Right lobe of liver (tissue), 6 donors: ENCODE measurements around the gene POLR1B. TPM values are rescaled to one million over a fixed set of nuclear protein-coding genes. Genes with fewer than 3 reads are reported as not detected.

Experiments used
- ATAC-seq, 4 donors: fragments of 200-7000 bp; cut with Tn5 transposase; one replicate each; pipeline ENCODE4 v1.9.1; 2020; ENCODE audit warnings: mild to moderate bottlenecking in 4 of 4, moderate library complexity in 4 of 4
- DNase-seq, 3 donors: peaks; one replicate each; pipeline ENCODE4 v3.0.0-alpha.2; 2020
- H3K27ac ChIP-seq, 3 donors: fragments of 200-600 bp; one replicate each; pipeline ENCODE4 v1.8.0; 2022
- H3K27me3 ChIP-seq, 2 donors: fragments of 200-600 bp; one replicate each; pipeline ENCODE4 v1.8.0; 2022
- H3K36me3 ChIP-seq, 4 donors: fragments of 200-600 bp; sonication (generic) in 1 of 4; one replicate each; pipeline versions ENCODE4 v1.5.1 to v1.8.0; 2017 to 2022; ENCODE audit warnings: control low read depth in 1 of 4
- H3K4me1 ChIP-seq, 4 donors: fragments of 200-600 bp; sonication (generic) in 1 of 4; one replicate each; pipeline versions ENCODE4 v1.5.1 to v1.8.0; 2017 to 2022; ENCODE audit warnings: control low read depth in 1 of 4
- H3K4me3 ChIP-seq, 3 donors: fragments of 200-600 bp; one replicate each; pipeline ENCODE4 v1.8.0; 2022
- H3K9me3 ChIP-seq, 4 donors: fragments of 200-600 bp; sonication (generic) in 1 of 4; one replicate each; pipeline versions ENCODE4 v1.5.1 to v1.8.0; 2017 to 2022; ENCODE audit warnings: control low read depth in 1 of 4
- POLR2A ChIP-seq: fragments of 450-650 bp; IDR thresholded peaks from one replicate; pipeline ENCODE4 v1.6.1; 2017; ENCODE audit warnings: antibody characterized with exemption, mild to moderate bottlenecking
- WGBS: methylation state at CpG from one replicate; pipeline ENCODE4 v1.1.6; 2018; ENCODE audit warnings: low coverage, low lambda C conversion rate; ENCODE audit not compliant: insufficient coverage; ENCODE audit errors: missing lambda C conversion rate; 5-methylcytosine and 5-hydroxymethylcytosine counted together
- intact Hi-C, 2 donors: fragments of 100-400 bp; cut with DNase I; formaldehyde crosslinking; loops; one replicate each; pipeline versions ENCODE4 v1.11.2 to v1.14.1; 2022
- total RNA-seq, 6 experiments: library from RNA; depleted of rRNA in 2 of 6; stranded (reverse); fragments of >200 nt in 2 of 6; fragmentation: NEBNext Ultra II Directional in 3 of 6; extraction: Animal tissue kit (Norgen Biotek cat#: 25700) in 3 of 6; gene quantifications; one replicate each; pipeline versions ENCODE4 v1.1.0 to v1.2.4, GENCODE V29; 2016 to 2023
- TF ChIP-seq, protein P1 (sequence below), 4 donors: fragments of 200-600 bp in 3 of 4; fragments of 450-650 bp in 1 of 4; IDR thresholded peaks; one replicate each; pipeline versions ENCODE4 v1.5.1 to v1.8.0; 2016 to 2022; ENCODE audit warnings: antibody characterized with exemption in 4 of 4, mild to moderate bottlenecking in 2 of 4
- donor health status: DM: no; HTN: yes; CAD: no.
- donor health status: DM: no; HTN: no; CAD: no.
- donor health status: DM: no; HTN: no; CAD: no.
- donor health status: DM: no; HTN: yes; CAD: no.
- donor health status: DM: no; HTN: yes; CAD: no.

POLR1B gene
- total RNA-seq, 6 experiments from 2014 or later = 12.2 to 20.5 (median 16.1) TPM

DNA sequence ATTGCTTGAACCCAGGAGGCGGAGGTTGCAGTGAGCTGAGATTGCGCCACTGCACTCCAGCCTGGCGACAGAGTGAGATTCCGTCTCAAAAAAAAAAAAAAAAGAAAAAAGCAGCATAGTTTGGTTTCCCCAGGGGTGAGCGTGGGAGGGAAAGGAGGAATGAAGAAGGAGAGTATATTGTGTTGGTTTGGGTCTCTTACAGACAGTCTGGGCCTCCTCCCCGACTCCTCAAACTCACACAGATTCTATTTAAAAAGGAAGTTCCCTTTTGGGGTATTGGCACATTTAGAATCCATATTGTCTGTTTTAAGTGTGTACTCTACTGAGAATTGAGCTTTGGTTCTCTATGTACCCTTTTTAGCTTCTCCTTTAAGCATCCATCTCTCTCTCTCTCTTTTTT is 76.1 kb downstream of the POLR1B start:
- Histone ChIP-seq H3K36me3 (no peaks in the 10 kb centered on the region), H3K27ac (no peak overlapping the region), H3K9me3 (no peaks in the 10 kb centered on the region), H3K27me3 (no peaks in the 10 kb centered on the region), H3K4me1 (peaks cover 0 to 8% (median 0%) of the 10 kb centered on the region in 4 donors), H3K4me3 (no peak overlapping the region)
- 73% methylated on average over 2 of the region's 6 CpGs for WGBS
- no peak for TF ChIP-seq POLR2A
- TF ChIP-seq, protein P1, sequence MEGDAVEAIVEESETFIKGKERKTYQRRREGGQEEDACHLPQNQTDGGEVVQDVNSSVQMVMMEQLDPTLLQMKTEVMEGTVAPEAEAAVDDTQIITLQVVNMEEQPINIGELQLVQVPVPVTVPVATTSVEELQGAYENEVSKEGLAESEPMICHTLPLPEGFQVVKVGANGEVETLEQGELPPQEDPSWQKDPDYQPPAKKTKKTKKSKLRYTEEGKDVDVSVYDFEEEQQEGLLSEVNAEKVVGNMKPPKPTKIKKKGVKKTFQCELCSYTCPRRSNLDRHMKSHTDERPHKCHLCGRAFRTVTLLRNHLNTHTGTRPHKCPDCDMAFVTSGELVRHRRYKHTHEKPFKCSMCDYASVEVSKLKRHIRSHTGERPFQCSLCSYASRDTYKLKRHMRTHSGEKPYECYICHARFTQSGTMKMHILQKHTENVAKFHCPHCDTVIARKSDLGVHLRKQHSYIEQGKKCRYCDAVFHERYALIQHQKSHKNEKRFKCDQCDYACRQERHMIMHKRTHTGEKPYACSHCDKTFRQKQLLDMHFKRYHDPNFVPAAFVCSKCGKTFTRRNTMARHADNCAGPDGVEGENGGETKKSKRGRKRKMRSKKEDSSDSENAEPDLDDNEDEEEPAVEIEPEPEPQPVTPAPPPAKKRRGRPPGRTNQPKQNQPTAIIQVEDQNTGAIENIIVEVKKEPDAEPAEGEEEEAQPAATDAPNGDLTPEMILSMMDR (IDR thresholded peaks at IDR 0.05) = no peak
- DNase-seq (no peak), ATAC-seq (no peak)
- intact Hi-C loops = no loop called here

DNA sequence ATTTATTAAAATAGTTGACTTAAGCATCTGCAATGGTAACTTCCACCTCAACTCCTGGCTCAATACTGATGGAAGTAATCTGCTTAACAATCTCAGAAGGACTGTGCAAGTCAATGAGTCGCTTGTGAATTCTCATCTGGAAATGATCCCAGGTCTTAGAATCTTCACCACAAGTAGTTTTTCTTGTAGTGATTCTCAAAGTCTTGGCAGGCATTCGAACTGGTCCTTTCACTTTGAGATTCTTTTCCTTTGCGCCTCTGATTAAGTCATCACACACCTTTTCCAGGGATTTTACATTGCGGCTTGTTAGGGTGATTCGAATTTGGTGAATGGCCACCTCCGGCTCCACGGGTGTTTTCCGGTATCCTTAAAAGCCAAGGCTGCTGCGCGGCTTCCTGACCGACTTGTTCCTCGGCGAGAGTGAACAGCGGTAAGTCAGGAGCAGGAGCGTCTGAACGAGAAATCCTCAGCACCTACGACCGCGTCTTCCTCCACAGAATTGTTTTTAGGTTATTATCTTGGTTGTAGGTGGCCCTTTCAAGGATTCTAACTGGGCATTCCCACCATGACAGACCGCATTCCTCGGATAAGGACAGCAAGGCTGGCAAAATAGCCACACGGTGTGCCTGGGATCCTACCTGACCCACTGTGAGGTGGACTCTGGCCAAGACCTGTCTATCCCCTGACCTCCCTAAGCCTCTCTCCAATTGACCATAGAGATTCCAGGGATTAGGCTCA is 79.7 kb downstream of the POLR1B start:
- Histone ChIP-seq H3K27ac (no peak overlapping the region), H3K27me3 (no peaks in the 10 kb centered on the region), H3K4me1 (peaks cover 0 to 9% (median 0%) of the 10 kb centered on the region in 4 donors), H3K36me3 (no peaks in the 10 kb centered on the region), H3K9me3 (no peaks in the 10 kb centered on the region), H3K4me3 (no peak overlapping the region)
- 81% methylated on average over 15 of the region's 22 CpGs for whole genome bisulfite sequencing
- intact Hi-C loops = loop anchor here in 1 of 2 donors (10.0 kb wide), 1 partner anchor 103 kb away; the partner anchor contains the start of gene NT5DC4
- DNase-seq (peak in 1 of 3 donors; percentile 25), ATAC-seq (no peak)
- TF ChIP-seq, protein P1 (IDR thresholded peaks at IDR 0.05) = no peak
- TF ChIP-seq POLR2A = no peak

DNA sequence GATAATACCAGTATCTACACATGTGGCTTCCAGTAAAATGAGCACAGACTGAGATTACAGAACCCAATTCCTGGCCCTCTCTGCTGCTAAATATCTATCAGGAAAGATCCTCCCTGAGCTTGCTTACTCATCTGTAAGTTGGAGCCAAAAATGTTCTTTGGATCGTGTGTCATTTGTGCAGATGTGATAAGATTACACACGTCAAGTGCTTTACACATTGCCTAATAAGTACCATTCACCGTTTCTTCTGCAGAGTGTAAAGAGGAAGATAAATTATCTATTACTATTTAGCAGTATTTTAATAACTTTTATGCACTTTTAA is 80.2 kb downstream of the POLR1B start:
- DNase-seq (no peak), ATAC-seq (peak in 3 of 4 donors; percentile 51 to 76 (median 63))
- no peak for TF ChIP-seq POLR2A
- TF ChIP-seq, protein P1 (IDR thresholded peaks at IDR 0.05) = no peak
- 5% methylated on average over 3 of the region's 3 CpGs for WGBS
- no peak overlapping the region for H3K27ac ChIP-seq
- intact Hi-C loops = loop anchor here in 1 of 2 donors (10.0 kb wide), 1 partner anchor 102 kb away; the partner anchor contains the start of gene NT5DC4
- H3K4me3 ChIP-seq = no peak overlapping the region
- H3K27me3 ChIP-seq = no peaks in the 10 kb centered on the region
- no peaks in the 10 kb centered on the region for H3K9me3 ChIP-seq
- no peaks in the 10 kb centered on the region for H3K36me3 ChIP-seq
- peaks cover 0 to 6% (median 0%) of the 10 kb centered on the region in 4 donors for H3K4me1 ChIP-seq

DNA sequence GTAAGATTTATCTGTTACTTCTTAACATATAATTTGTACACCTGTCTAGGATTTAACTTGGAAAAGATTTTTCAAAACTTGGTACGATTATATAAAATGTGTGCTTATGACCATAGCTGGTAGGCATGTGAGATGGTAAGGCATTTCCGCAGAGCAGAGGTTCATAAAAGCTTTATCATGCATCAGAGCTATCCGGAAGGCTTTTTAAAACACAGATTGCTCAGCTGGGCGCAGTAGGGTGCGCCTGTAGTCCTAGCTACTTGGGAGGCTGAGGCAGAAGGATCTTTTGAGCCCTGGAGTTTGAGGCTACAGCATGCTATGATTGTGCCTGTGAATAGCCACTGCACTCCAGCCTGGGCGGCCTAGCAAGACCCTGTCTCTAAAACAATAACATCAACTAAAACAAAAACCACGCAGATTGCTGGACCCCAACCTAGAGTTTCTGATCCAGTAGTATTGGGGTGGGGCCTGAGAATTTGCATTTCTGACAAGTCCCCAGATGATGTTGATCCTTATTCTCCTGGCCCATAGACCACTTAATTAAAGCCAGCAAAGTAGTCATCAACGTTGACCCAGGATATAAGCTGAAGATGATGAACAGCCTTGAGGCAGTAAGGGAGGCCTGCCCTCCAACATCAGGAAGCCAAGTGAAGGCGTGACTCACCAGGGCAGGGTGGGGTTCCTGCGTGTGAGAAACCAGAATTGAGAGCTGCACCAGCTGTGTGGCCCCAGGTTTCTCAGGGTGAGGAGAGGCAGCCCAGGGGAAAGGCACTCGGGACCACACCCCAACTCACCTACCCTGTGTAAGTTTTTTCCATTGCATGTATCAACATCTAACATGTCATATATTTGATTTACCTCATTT is 81.9 kb downstream of the POLR1B start:
- peaks cover 0 to 6% (median 0%) of the 10 kb centered on the region in 4 donors for H3K4me1 ChIP-seq
- H3K9me3 ChIP-seq = no peaks in the 10 kb centered on the region
- TF ChIP-seq, protein P1 (IDR thresholded peaks at IDR 0.05) = no peak
- no peak for TF ChIP-seq POLR2A
- no peaks in the 10 kb centered on the region for H3K27me3 ChIP-seq
- intact Hi-C loops = loop anchor here in 1 of 2 donors (10.0 kb wide), 1 partner anchor 101 kb away; the partner anchor contains the start of gene NT5DC4
- H3K4me3 ChIP-seq = no peak overlapping the region
- ATAC-seq (no peak), DNase-seq (peak in 1 of 3 donors; percentile 40)
- no peaks in the 10 kb centered on the region for H3K36me3 ChIP-seq
- H3K27ac ChIP-seq = no peak overlapping the region
- WGBS = 76% methylated on average over 9 of the region's 11 CpGs
